GM10266 (cell line): Measurements from ENCODE around the gene SNED1.

Source experiments
- DNase-seq: peaks from one replicate; pipeline ENCODE4 v3.0.0; 2012; ENCODE audit errors: extremely low spot score
- TF ChIP-seq, protein P1 (sequence below): IDR thresholded peaks from 2 replicates; pipeline ENCODE4 v1.5.1; 2012; ENCODE audit warnings: mild to moderate bottlenecking, low read depth; ENCODE audit not compliant: control insufficient read depth, insufficient read depth; ENCODE audit errors: missing control alignments

Gene SNED1

GRCh38 chr2:240960971-240961876, 37.2 kb upstream of the SNED1 start:
- TF ChIP-seq, protein P1, sequence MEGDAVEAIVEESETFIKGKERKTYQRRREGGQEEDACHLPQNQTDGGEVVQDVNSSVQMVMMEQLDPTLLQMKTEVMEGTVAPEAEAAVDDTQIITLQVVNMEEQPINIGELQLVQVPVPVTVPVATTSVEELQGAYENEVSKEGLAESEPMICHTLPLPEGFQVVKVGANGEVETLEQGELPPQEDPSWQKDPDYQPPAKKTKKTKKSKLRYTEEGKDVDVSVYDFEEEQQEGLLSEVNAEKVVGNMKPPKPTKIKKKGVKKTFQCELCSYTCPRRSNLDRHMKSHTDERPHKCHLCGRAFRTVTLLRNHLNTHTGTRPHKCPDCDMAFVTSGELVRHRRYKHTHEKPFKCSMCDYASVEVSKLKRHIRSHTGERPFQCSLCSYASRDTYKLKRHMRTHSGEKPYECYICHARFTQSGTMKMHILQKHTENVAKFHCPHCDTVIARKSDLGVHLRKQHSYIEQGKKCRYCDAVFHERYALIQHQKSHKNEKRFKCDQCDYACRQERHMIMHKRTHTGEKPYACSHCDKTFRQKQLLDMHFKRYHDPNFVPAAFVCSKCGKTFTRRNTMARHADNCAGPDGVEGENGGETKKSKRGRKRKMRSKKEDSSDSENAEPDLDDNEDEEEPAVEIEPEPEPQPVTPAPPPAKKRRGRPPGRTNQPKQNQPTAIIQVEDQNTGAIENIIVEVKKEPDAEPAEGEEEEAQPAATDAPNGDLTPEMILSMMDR = no peak
- no peak for DNase-seq

- TF ChIP-seq, protein P1 = no peak
- DNase-seq = no peak
These were observed 36.5 kb upstream of the SNED1 start for GRCh38 chr2:240961910-240962299.

DNA sequence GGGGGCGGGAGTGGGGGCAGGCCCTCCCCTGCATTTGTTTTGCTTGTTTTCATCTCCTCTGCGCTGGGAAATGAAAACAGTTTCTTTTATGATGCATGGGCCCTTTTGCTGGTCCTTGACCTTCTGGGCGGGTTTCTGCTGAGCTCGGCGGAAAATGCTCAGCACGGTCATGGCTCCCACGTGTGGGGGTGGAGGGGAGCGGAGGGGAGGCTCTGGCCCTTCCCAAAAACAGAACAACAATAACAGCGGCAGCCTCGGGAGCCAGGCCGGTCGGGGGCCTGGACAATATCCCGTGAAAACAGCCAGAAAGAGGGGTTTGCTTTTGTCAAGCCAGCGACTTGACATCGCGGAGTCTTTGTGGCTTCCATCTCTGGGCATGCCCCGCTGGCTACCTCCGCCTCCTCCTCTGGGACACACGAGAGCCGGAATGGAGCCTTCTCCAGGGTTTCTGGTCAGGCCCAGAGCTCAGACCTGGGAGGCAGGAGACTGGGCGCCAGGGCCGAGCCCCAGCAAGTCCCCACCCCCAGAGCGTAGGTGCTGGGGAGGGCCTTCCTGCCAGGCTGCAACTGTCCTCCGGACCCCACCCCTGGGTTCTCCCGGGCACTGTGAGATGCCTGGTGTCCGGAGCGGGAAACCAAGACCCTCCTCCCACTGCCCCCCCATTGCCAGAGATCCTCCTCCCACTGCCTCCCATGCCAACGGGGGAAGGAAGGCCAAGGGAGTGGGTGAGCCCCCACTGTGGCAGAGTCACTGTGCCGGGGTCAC, 35.9 kb upstream of the SNED1 start:
- no peak for DNase-seq
- TF ChIP-seq, protein P1 = no peak

- DNase-seq = no peak
- TF ChIP-seq, protein P1 = no peak
These were observed 35.2 kb upstream of the SNED1 start for GRCh38 chr2:240963065-240963867.

GRCh38 chr2:240963868-240964703, 34.3 kb upstream of the SNED1 start:
- DNase-seq = no peak
- TF ChIP-seq, protein P1 = no peak

DNA sequence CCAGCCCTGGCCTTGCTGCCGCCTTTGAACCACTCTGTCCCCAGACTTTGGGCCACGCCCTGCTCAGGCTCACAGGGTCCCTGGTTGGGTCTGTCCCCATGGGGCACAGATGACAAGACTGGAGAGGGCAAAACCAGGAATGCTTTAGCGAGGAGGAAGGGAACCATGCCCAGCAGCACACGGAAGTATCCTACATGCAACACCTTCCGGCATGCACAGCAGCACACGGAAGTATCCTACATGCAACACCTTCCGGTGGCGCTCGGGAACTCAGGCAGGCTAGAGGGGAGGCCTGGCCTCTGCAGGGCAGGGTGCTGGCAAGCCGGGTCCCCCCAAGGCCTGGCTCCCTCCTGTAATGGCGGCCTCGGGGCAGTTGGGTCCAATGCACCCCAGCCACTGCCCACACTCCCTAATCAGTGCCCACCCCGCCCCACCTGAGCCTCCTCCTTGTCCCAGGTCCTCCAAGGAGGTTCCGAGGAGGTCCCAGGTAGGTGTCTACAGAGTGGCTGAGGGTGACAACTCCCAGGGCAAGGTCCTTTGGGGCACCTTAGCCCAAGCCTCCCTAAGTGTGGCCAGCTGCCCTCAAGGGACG, 33.6 kb upstream of the SNED1 start:
- no peak for DNase-seq
- TF ChIP-seq, protein P1 = no peak
